ENCODE measurements around the gene CIB4. TPM values are rescaled to one million over a fixed set of nuclear protein-coding genes. Genes with fewer than 3 reads are reported as not detected.

The CIB4 gene
- total RNA-seq, 4 donors from 2014 or later, result 1.1 TPM; not detected in 3

GRCh38 chr2:26583381-26583911, 57.7 kb downstream of the CIB4 start:
- TF ChIP-seq, protein P1, sequence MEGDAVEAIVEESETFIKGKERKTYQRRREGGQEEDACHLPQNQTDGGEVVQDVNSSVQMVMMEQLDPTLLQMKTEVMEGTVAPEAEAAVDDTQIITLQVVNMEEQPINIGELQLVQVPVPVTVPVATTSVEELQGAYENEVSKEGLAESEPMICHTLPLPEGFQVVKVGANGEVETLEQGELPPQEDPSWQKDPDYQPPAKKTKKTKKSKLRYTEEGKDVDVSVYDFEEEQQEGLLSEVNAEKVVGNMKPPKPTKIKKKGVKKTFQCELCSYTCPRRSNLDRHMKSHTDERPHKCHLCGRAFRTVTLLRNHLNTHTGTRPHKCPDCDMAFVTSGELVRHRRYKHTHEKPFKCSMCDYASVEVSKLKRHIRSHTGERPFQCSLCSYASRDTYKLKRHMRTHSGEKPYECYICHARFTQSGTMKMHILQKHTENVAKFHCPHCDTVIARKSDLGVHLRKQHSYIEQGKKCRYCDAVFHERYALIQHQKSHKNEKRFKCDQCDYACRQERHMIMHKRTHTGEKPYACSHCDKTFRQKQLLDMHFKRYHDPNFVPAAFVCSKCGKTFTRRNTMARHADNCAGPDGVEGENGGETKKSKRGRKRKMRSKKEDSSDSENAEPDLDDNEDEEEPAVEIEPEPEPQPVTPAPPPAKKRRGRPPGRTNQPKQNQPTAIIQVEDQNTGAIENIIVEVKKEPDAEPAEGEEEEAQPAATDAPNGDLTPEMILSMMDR (IDR thresholded peaks at IDR 0.05; ENCODE audit: low read depth), result no peak

DNA sequence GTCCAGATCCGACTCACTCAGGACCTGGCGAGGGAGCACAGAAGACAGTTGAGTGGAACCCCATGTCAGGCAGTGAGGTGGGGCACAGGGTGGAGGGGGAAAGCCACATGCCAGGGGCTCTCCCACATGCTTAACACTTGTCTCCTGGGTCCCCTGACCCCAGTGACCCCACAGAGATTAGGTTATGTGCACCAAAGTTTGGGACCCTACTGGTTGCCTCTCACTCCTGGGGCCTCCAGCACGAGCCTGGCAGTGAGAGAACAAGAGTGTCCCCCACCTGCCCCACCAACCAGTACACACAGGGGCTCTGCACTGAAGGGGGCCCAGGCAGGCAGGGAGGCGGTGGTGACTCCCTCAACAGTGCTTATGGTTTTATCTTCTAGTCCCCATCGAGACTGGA, 58.3 kb downstream of the CIB4 start:
- TF ChIP-seq, protein P1 (IDR thresholded peaks at IDR 0.05; ENCODE audit: low read depth), result no peak

- TF ChIP-seq, protein P1 (IDR thresholded peaks at IDR 0.05; ENCODE audit: low read depth), result no peak
These were observed 58.9 kb downstream of the CIB4 start for GRCh38 chr2:26581991-26582842.

DNA sequence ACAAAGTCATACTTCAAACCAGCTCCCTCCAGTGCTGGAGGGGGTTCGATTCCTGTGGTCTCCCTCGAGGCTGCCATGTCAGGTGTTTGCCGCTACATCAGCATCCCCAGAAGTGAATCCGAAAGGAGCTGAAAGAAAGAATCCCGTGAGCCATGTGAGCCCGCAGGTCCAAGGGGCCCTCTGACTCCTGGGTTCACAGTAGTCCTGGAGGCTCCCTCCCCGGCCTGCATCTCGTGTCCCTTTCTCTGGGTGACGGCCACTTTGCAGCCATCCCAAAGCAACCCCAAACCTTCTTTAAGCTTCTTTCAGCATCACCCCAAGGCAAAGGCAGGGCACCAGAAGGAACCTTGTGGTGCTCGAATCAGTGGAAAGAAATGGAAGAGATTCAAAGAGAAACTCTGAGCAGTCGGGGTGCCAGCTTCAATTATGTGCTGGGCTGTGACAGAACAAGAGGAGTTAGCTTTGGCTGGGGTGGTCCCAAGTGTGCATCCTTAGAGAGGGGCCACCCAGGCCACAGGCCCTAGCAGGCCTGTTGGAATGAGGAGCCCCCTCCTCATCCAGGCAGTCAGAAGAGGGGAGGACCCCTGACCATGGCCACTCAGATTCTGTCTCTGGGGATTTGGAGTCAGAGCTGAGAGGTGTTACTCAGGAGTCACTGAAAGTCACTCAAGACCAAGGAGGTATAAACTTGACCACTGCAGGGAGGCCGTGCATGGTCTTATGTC, 59.7 kb downstream of the CIB4 start:
- TF ChIP-seq, protein P1 (IDR thresholded peaks at IDR 0.05; ENCODE audit: low read depth), result no peak

DNA sequence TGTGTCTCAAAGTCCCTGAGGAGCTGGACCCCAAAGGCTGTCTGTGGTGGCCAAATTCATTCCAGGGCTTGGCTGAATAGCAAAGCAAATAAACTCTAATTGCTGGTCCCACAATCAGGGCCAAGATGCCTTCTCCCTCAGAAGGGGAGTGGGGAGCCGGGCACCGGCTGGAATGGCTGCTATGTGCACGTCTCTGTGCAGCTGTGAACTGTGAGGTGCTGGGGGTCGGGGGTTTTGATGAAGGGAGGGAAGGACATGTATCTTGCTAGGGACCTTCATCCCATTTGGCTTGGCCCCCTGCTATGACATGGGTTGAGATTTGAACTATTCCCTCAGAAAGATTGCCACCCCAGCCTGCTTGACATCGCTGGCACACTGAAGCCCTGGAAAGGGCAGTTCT, 60.4 kb downstream of the CIB4 start:
- TF ChIP-seq, protein P1 (IDR thresholded peaks at IDR 0.05; ENCODE audit: low read depth), result no peak

GRCh38 chr2:26580151-26580550, 61.0 kb downstream of the CIB4 start:
- TF ChIP-seq, protein P1 (IDR thresholded peaks at IDR 0.05; ENCODE audit: low read depth), result no peak

DNA sequence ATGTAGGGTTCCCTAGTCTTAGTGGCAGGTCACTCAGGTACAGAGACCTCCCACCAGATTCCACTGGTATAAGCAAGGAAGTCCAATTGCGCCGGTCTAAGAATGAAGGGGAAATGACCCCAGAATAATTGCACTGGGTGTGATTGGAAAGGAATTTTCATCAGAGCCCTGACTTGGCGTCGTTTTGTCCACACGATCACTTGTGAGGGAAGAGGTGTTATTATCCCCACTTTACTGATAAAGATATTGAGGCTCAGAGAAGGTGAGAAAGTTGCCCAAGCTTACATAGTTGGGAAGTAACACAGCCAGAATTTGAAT, 61.5 kb downstream of the CIB4 start:
- TF ChIP-seq, protein P1 (IDR thresholded peaks at IDR 0.05; ENCODE audit: low read depth), result no peak
